Activated CD4-positive, alpha-beta T cell treated with anti-CD3 and anti-CD28 coated beads for 1 hour (primary cell): Measurements from ENCODE around the gene GALT.
A peak's percentile ranks its signal among the peaks of the same experiment; 100 is the strongest.

Experiments used
- DNase-seq: peaks from one replicate; pipeline ENCODE4 v3.0.0-alpha.2; 2020

Gene GALT

DNA sequence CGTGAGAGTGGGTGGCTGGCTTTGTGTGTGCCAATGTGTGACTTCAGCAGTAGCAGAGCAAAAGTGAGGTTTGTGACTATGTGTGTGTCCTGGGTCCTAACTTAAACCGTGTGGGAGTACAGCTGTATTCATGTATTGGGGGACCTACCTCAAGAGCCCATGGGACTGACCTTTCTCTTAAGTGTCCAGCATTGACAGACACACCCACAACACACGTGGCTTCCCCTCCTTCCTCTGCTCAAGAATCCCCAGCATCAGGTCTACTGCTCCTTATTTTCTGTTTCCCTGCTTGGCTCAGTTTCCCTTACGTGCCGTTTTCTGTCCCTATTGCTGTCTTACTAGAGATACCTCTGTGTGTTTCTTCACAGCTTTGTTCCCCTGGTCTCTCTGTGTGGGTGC is 6.1 kb downstream of the GALT start:
- no peak for DNase-seq

DNA sequence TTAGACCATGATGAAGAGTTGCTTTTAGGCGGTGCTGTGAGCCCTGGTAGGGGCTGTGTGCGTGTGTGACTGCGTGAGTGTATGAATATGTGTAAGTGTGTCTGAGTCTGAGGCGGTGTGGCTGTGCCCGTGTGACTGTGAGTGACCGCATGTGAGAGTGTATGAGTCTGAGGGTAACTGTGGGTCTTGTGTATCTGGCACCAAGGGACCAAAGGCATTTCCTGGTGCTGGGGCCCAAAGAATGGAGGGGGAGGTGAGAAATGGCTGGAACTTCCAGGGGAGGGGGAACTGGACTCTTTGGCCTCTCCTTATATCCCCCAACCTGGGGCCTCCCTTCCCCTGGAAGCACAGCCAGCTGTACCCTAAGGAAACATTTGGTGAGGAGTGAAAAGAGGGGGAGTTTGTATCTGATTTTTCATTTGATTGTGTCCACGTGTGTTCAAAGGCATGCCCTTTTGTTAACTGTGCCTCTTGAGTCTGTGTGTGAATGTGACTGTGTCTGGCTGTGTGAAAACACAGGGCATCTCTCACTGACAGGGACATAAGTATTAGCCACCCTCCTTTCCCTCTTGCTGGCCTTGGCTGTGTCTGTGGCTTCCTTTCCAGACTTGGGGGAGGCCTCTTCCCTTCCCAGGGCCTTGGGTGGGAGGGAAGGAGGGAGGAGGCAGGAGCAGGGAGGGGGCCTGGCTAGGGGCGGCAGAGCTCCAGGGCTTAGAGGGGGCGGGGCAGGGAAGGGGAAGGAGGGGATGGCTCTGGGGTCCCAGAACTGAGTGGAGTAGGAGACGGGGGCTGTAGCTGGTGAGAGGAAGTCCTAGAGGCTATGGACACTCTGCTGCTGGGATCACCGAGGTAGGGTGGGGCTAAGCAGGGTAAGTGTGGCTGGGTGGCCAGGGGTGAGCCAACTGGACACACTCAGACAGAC is 6.9 kb downstream of the GALT start:
- no peak for DNase-seq

DNA sequence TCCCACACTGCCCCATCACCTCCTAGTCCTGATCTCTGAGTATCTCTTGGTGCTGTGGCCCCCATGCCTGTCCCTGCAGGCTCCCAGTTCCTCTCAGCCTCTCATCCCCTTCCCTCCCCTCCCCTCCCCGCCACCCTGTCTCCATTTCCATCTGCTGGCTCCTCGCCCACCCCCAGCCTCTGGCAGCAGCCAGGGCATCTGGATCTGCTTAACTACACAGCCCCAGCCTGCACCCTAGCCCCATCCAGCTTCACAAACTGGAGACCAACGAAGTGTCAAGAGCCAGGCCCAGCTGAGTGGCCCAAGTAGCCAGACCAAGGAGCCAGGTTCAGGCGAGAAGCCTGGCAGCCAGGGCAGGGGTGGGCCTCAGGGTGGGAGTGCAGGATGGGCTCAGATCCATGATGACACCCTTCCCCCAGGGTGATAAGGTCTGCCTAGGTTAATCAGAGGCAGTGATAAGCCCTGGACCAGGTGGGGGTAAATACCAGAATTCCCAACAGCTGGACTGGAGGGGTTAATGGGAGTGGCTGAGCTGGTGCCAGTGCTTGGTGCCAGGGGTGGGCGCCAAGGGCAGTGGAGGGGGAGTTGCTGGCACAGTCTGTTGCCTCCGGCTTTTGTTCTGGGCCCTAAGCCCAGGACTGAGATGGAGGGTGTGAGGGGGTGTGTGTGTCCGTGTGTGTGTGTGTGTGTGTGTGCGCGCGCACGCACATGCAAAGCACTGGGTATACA is 8.0 kb downstream of the GALT start:
- no peak for DNase-seq

DNA sequence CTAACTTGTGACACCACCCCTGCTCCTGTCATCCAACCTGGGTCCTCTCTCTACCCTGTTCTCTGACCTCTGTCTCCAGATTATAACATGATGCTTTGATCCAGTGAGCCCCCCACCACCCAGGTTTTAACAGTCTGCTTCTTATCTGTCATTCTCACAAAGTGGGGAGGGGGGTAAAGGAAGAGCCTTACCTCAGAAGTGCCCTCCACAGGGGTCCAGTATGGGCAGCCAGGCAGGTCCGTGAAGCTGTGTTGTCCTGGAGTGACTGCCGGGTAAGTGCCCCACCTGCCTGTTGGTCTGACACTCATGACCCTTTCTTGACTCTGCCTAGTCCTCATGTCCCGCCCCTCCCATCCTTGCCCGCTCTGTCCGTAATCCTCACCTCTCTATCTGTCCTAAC is 8.9 kb downstream of the GALT start:
- DNase-seq, result no peak

DNA sequence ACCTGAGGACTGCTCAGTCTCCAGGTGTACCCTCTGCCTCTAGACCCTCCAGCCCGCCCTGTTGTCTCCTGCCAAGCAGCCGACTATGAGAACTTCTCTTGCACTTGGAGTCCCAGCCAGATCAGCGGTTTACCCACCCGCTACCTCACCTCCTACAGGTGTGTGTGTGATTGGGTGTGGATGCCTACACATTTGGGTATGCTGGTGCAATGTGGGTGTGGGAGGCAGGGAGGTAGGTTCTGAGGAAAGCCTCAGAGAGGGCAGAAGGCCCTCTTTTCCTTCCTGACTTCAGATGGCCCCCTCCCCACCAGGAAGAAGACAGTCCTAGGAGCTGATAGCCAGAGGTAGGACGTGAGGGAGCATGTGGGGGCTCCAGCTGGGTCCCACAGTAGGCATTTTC is 10.5 kb downstream of the GALT start:
- DNase-seq, result no peak

DNA sequence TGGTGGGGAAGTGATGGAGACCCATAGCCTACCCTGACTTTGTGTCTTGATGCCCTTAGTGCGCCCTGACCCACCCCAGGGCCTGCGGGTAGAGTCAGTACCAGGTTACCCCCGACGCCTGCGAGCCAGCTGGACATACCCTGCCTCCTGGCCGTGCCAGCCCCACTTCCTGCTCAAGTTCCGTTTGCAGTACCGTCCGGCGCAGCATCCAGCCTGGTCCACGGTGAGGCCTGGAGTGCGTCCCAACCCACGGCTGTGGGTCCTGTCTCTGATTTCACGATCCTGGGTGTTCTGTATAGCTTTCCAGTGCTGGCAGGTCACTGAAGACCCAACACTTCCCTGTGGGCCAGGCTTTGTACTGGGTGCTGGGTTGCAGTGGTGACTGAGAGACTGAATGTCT is 12.0 kb downstream of the GALT start:
- no peak for DNase-seq

DNA sequence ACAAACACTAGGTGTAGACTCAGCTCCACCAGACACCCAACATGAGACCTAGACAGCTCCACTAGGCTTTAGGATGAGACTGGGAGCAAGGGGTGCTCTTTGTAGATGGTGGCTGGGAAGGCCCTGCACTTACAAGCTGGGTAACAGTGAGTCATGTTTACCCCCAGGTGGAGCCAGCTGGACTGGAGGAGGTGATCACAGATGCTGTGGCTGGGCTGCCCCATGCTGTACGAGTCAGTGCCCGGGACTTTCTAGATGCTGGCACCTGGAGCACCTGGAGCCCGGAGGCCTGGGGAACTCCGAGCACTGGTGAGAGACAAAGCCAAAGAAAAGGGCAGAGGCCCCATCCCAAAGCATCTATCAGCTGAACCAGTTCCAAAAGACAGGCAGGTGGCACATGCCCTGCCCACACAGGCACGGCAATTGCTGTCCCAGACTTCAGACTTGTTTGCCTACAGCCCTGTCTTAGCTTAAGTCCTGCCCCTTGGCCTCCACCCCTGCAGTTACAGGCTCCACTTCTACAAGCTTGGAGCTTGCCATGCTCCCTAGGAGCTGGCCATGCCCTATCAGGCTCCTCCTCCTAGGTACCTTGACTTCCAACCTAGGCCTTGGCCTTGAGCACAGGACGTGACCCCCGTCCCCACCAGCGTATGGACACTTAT is 13.2 kb downstream of the GALT start:
- no peak for DNase-seq

DNA sequence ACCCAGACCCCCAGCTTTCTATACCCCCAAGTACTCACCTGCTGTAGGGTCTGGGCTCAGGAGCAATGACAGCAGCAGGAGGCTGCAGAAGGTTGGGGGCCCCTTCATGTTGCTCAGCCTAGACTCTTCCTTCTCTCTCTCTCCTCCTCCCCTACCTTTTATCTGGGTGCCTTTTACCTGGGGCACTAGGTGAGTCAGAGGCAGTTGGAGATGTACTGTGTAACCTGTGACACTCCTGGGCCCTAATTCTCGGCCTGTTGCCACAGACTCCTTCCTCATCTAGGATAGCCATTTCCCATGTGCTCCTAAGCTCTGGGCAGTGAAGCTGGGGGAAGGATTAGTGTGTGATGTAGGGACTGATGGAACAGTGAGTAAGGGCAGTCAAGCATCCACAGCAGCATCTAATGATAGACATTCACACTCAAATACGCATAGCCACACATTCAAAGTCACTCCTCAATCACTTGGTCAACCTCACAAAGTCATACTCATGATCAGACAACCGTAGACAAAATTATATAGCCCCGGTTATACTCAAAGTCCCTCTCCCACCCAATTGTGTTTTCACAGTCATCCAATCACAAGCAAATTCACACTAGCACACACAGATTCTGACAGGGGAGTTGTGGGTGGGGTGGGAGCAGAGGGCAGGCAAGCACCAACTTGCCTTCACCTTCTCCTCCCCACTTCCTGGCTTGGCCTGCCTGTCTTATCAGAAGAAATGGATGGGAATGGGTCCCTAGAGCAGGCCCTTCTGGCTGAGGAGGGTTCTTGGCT is 16.2 kb downstream of the GALT start, which contains the start of gene CCL27:
CCL27 (minus strand) TSS at position 132 of the 777 bp plus-strand sequence; CDS start at position 108, 24 bp downstream.
- no peak for DNase-seq

DNA sequence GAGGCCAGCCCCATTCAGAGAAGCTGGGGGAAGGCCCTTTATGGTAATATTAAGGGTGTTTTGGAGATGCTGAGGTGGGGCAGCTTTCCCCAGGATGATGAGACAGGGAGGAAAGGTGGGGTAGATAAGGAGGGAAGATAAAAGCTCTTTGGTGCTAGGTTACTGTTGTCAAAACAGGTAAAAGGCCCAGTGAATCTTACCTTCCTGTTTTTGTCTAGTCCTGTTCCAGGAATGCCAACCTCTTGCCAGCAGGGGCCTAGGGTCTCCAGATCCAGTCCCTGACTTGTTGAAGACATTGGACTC is 16.8 kb downstream of the GALT start:
- no peak for DNase-seq

DNA sequence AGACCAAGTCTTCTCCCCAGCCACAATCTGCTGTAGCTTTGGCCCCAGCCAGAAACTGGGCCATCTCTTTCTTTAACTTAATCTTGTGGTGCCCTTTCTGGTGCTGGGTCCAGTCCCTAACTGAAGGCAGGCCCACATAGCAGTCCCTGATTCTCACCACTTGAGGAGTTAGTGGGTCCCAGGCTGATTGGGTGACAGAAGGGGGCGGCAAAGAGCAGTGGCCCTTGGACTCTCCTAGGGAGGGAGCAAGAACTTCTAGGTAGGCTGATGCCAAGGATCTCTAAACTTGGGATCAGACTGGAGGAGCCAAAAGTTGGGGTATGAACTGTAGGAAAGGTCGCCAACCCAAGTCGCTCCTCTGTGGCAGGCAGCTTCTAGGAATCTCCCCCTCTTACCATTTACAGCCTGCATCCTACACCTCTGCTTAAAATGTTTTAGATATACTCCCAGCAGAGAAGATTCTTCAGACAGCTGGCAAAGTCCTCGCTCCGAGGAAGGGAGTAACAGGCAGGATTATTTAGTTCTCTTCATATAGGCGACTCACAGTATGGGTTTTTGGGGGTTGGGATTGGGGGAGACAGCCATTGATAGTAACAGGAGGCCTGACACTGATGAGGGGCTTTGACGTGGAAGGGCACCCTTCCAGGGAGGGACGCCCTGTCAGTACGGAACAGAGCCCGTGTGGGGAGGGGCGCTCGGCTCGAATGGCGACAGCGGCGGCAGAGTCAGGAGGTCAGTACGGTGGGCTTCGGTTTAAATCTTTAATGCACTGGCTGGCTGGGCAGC is 18.0 kb downstream of the GALT start:
- peak; percentile 59 for DNase-seq

DNA sequence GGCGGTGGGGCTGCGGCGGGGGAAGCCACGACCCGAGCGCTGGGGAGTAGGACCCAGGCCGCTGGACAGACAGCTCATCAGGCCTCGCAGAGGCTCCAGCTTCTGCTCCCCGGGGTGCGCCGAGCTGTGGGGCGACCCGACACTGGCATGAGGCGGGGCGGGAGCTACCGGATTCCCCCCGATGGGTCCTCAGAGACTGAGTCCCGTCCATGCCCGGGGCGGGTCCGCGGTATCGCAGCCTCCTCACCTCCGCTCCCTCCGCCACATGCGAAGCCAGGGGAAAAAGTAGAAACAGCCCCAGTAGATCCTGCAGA is 18.5 kb downstream of the GALT start:
- no peak for DNase-seq

DNA sequence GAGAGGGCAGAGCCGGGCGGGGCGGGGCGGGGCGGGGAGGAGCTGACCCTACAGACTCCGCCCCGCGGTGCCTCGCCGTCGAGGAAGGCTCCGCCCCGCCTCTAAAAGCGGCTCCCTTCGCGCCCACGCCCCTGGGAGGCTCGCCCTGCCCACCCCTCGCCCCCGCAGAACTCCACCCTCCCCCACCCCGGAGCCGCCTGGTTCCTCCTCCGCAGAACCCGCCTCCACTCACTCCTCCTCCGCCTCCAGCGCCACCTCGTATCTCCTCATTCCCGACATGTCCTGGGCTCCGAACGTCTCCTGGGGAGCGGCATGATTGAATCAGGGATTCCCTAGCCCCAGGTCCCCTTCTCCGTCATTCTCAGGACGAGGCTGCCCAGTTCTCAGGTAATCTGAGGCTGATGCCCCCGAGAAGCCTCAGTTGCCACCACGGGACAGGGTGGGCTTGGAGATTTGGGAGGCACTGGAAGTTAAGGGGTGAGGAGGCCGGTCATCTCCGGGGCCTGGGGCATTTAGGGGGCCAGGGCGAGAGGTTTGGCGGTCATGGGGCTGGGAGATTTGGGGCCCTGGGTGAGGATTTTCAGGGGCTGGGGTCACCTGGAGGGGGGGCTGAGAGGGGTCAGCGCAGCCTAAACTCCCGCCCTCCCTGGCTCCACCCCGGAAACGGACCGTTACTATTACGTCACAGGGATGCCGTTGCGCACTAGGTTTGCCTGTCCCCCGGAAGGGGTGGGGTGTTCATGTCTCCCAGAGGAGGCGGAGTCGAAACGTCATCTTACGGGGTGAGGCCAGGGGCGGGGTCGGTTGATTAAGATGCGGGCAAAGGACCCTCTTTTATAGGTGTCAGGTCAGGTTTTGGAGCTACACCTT is 19.1 kb downstream of the GALT start:
- DNase-seq, result peak; percentile 87

DNA sequence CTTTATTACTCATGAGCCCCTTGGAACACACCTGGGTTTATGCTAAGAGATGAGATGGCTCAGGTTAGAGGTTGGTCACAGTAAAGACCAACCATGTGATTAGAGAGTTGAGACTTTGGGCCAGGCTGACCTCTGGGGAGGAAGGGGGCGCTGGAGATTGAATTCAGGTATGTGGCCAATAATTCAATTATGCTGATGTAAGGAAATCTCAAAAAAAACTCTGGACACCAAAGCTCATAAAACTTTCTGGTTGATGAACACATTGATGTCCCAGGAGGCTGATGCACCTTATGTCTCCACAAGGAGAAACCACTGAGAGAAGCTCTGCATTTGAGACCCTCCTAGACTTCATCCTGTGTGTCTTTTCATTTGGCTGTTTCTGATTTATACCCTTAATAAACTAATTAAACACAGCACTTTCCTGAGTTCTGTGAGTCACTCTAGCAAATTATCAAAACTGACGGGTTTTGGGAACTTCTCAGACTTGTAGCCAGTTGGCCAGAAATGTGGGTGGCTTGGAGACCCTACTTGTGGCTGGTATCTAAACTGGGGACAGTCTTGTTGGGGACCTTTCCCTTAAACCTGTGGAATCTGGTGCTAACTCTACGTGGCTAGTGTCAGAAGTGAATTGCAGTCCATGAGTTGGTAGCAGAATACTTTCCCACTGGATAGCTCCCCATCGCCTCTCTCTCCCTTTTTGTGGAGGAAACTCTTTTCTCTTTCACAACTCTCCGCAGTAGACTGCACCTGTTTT is 23.5 kb downstream of the GALT start:
- no peak for DNase-seq

DNA sequence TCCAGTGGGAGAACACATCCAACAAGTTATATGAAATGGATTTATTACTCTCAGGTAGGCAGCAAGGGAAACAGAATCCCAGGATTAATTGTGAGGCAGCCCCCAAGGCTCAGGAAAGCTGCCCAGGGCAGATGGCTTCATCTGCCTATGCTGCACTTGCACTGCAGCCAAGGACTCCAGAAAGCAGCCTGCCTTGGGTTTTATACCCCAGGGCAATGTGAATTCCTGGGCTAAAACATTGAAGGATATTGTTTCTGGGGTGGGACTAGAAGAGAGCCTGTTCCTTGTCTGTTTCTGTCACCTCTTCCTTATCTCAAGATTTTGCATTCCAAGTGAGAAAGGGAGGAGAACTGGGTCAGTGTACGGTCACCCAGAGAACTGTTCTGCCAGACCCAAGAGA is 24.8 kb downstream of the GALT start:
- DNase-seq, result no peak

DNA sequence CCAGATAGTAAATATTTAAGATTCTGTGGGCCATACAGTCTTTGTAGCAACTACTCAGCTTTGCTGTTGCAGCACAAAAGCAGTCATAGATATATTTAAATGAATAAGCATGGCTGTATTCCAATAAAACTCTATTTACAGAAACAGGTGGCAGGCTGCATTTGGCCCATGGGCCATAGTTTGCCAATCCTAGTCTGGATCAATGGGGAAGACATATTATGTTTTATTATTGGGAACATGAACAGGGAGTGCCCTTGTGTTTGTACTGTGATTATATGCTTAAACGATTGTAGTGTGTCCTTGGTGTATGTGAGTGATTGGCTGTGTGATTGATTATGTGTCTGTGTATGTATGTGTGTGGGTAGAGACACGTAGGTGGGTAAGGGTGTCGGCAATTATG is 28.0 kb downstream of the GALT start:
- no peak for DNase-seq

DNA sequence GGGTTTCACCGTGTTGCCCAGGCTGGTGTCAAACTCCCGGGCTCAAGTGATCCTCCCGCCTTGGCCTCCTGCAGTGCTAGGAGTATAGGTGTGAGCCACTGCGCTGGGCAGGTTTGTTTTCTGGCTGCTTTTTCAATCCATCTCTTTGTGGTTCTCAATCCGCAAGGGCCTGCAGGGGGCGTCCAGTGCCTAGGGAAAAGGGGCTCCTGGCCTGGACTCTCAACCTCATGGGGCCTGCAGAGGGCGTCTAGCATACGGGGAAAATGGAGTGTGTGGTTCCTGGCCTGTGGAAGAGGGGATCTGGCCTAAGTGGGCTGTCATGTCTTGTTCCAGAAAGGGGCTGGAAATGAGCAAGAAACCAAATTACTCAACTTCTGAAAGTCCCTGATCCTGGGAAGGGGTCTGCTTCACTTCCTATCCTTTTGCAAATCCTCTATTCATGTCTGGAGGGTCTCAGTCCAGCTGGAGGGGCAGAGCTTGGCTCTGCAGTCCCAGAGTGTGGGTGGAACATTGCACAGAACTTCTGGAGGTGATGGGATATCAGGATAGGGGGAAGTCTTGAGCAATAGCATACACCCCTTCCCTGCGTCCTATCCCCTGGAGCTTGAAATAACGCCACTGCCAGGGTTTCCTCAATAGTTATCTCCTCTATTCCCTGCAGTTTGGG is 28.7 kb downstream of the GALT start:
- DNase-seq, result peak; percentile 30

DNA sequence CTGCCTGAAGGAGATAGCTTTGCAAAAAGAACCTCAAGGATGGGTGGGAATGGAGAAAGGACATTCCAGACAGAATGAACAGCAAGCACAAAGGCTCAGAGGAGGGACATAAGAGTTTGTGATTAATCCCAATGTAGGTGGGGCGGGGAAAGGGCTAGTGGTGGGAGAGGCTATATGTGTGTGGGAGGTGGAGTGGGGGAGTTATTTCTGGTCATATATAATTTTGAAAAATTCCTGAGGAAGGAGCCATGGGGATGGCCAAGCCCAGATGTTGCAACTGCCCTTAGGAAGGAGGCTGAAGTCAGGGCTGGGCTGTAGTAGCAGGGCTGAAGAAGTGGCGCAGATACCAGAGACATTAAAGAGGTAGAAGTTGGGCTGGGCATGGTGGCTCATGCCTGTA is 29.4 kb downstream of the GALT start:
- DNase-seq, result no peak

DNA sequence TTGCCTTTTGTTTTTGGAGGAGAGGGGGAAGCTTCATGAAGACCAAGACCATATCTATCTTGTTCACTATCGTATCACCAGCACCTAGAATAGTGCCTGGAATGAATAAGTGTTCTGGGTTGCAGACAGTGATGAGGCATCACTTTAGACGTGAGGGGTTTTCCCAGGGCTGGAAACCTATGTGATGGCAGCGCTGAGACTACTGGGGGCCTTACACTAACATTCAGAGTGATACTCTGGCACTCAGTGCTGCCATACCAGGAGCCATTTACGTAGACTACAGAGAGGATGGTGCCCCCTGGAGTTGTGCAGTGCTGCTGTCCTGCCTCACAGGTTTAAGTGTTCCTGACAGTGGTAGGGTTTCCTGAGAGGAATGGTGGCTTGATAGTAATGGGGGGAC is 37.7 kb downstream of the GALT start:
- DNase-seq, result no peak

DNA sequence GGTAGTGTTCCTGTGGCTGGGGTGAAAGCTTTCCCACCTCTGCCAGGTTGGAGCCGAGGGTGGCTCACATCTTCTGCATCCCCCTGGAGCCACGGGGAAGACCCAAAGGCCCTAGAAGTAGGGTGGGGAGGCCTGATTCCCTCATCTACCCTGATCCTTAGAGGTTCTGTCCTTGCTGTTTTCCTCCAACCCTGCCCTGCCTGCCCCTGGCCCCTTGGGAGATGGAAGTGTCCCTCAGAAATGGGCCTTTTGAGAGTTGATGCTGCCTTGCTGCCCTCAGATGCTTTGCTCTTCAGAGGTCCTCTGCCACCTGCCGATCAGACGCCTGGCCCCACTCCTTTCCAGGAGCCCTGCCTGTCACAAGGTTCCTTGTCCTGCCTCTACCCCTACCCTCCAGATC is 38.3 kb downstream of the GALT start:
- no peak for DNase-seq

DNA sequence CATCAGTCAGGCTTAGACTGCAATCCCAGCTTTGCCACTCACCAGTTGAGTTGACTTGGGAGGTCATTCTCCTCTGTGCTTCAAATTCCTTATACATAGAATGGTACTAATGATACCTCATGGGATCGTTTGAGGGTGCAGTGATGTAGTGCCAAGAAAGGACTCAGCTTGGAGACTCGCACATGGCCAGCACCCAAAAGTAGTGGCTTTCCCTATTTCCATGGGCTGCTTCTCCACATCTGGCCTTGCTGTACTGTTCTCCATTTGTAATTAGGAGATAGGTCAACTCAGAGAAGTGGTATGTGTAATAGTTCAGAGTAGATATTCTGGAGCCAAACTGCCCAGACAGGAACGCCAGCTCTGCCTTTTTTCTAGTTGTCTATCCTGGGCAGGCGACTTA is 39.1 kb downstream of the GALT start:
- DNase-seq, result no peak
